Breast epithelium (tissue), 4 donors: Measurements from ENCODE around the gene AKAP7. TPM values are rescaled to one million over a fixed set of nuclear protein-coding genes. Genes with fewer than 3 reads are reported as not detected.

ENCODE experiments used
- DNase-seq, 2 donors: peaks; one replicate each; pipeline ENCODE4 v3.0.0-alpha.2; 2019; ENCODE audit warnings: low spot score in 2 of 2
- H3K27ac ChIP-seq, 2 donors: fragments of 200-600 bp; sonication (generic) in 1 of 2; one replicate each; pipeline ENCODE4 v1.5.1; 2016 to 2019; ENCODE audit warnings: mild to moderate bottlenecking in 1 of 2
- H3K27me3 ChIP-seq, 2 donors: fragments of 200-600 bp; sonication (generic) in 1 of 2; one replicate each; pipeline versions ENCODE4 v1.5.1 to v1.6.0; 2017 to 2019; ENCODE audit warnings: control low read depth in 1 of 2, mild to moderate bottlenecking in 1 of 2
- H3K36me3 ChIP-seq: fragments of 200-600 bp; one replicate; pipeline ENCODE4 v1.5.1; 2019
- H3K4me1 ChIP-seq, 2 donors: fragments of 200-600 bp; sonication (generic); one replicate each; pipeline ENCODE4 v1.5.1; 2016 to 2019; ENCODE audit warnings: control low read depth in 1 of 2
- H3K4me3 ChIP-seq, 3 donors: fragments of 200-600 bp; sonication (generic); 1 replicate in 2 of 3; 2 replicates in 1 of 3; pipeline ENCODE4 v1.5.1; 2016 to 2019; ENCODE audit warnings: mild to moderate bottlenecking in 3 of 3, moderate library complexity in 2 of 3
- H3K9me3 ChIP-seq, 2 donors: fragments of 200-600 bp; sonication (generic) in 1 of 2; one replicate each; pipeline ENCODE4 v1.5.1; 2016 to 2019; ENCODE audit warnings: control low read depth in 1 of 2
- CTCF ChIP-seq, 3 donors: fragments of 450-650 bp; IDR thresholded peaks; one replicate each; pipeline ENCODE4 v1.5.1; 2016 to 2017; ENCODE audit warnings: antibody characterized with exemption in 3 of 3, mild to moderate bottlenecking in 3 of 3, moderate library complexity in 3 of 3
- POLR2A ChIP-seq: fragments of 450-650 bp; IDR thresholded peaks from one replicate; pipeline ENCODE4 v1.6.1; 2016; ENCODE audit warnings: antibody characterized with exemption, mild to moderate bottlenecking, moderate library complexity
- POLR2AphosphoS5 ChIP-seq, 3 donors: sonication (generic); formaldehyde crosslinking; IDR thresholded peaks; one replicate each; pipeline ENCODE4 v1.6.1; 2017; ENCODE audit warnings: antibody characterized with exemption in 3 of 3
- intact Hi-C: fragments of 100-400 bp; cut with DNase I; formaldehyde crosslinking; loops from one replicate; pipeline ENCODE4 v1.15.1; 2023; ENCODE audit warnings: low total_unique reads
- total RNA-seq, 3 donors: library from RNA; depleted of rRNA; stranded (reverse); fragments of >200 nt; gene quantifications; one replicate each; pipeline ENCODE4 v1.1.0, GENCODE V29; 2016

The AKAP7 gene
- total RNA-seq, 3 donors from 2014 or later: 13.0 to 15.7 (median 14.4) TPM

DNA sequence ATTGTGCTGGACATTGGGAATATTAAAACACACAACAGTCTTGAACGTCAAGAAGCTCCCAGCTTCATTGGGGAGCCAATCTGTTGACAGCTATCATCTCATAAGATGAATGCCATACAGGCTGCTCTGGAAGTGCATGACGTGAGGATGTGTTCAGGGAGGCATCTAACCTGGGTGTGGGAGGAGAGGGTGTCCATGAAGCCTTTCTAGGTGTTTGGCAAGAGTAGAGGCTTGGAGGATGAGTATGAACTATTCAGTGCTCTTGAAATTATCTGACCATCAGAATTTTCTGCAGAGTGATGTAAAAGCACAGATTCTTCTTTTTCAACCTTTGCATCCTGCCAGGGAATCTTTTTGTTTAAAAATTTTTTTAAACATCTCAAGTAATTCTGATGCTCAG lies 11.6 kb downstream of the AKAP7 start:
- intact Hi-C loops: no loop called here
- Histone ChIP-seq H3K4me3 (no peak overlapping the region), H3K9me3 (no peaks in the 10 kb centered on the region), H3K27me3 (no peaks in the 10 kb centered on the region), H3K27ac (no peak overlapping the region), H3K4me1 (no peaks in the 10 kb centered on the region), H3K36me3 (no peaks in the 10 kb centered on the region)
- no peak for TF ChIP-seq CTCF (IDR thresholded peaks at IDR 0.05)
- TF ChIP-seq POLR2A: no peak
- TF ChIP-seq POLR2AphosphoS5 (IDR thresholded peaks at IDR 0.05): no peak
- no peak for DNase-seq

GRCh38 chr6:131156411-131156810 lies 21.1 kb downstream of the AKAP7 start:
- Histone ChIP-seq H3K27me3 (no peaks in the 10 kb centered on the region), H3K9me3 (no peaks in the 10 kb centered on the region), H3K36me3 (no peaks in the 10 kb centered on the region), H3K4me3 (no peak overlapping the region), H3K27ac (no peak overlapping the region), H3K4me1 (no peaks in the 10 kb centered on the region)
- intact Hi-C loops: no loop called here
- TF ChIP-seq POLR2AphosphoS5 (IDR thresholded peaks at IDR 0.05): no peak
- no peak for DNase-seq

DNA sequence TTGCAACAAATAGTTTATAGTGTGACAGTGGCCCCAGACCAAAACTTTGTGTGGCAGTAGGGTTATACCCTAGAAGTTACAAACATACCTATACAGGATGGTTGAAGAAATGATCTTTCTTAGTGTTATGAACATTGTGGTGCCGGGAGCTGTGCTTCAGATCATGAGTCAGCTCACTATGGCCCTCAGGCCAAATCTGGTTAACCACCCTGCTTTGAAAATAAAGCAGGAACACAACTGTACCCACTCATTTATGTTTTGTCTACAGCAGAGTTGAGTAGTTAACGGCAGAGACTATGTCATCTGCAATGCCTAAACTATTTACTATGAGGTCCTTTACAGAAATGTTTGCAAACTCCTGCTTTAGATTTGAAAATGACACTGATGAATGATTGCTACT lies 24.3 kb downstream of the AKAP7 start:
- intact Hi-C loops: no loop called here
- no peaks in the 10 kb centered on the region for H3K9me3 ChIP-seq
- H3K27me3 ChIP-seq: no peaks in the 10 kb centered on the region
- no peak for DNase-seq
- H3K4me3 ChIP-seq: no peak overlapping the region
- no peaks in the 10 kb centered on the region for H3K36me3 ChIP-seq
- TF ChIP-seq CTCF (IDR thresholded peaks at IDR 0.05) (no peak), POLR2A (no peak), POLR2AphosphoS5 (IDR thresholded peaks at IDR 0.05) (no peak)
- H3K4me1 ChIP-seq: no peaks in the 10 kb centered on the region
- no peak overlapping the region for H3K27ac ChIP-seq

- H3K27me3 ChIP-seq: no peaks in the 10 kb centered on the region
- H3K4me3 ChIP-seq: no peak overlapping the region
- no peak for TF ChIP-seq POLR2A
- no peaks in the 10 kb centered on the region for H3K36me3 ChIP-seq
- H3K27ac ChIP-seq: no peak overlapping the region
- DNase-seq: no peak
- intact Hi-C loops: no loop called here
- H3K4me1 ChIP-seq: no peaks in the 10 kb centered on the region
- H3K9me3 ChIP-seq: no peaks in the 10 kb centered on the region
Measured at GRCh38 chr6:131160254-131160758, 25.0 kb downstream of the AKAP7 start.

DNA sequence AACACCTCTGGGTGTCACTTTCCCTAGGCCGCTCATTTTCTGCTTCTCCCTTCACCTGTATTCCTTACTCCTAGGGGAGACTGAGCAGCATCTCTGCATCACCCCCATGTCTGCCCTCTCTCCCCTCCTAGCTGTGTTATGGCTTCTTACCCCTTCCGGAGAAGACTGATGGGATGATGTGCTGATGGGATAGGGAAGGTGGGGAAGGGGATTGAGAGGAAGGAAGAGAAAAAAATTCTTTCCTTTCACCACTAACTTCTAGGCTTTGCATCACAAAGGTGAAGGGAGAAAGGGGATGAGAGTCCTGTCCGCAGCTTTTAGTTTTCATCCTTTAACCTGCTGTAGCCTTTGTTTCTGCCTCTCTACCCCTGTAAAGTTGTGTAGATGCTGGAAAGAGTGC lies 26.7 kb downstream of the AKAP7 start:
- DNase-seq: no peak
- Histone ChIP-seq H3K27me3 (no peaks in the 10 kb centered on the region), H3K4me3 (no peak overlapping the region), H3K4me1 (no peaks in the 10 kb centered on the region), H3K36me3 (no peaks in the 10 kb centered on the region), H3K27ac (no peak overlapping the region), H3K9me3 (no peaks in the 10 kb centered on the region)
- intact Hi-C loops: no loop called here
- no peak for TF ChIP-seq CTCF (IDR thresholded peaks at IDR 0.05)
- no peak for TF ChIP-seq POLR2A
- TF ChIP-seq POLR2AphosphoS5 (IDR thresholded peaks at IDR 0.05): no peak

- Histone ChIP-seq H3K36me3 (no peaks in the 10 kb centered on the region), H3K9me3 (no peaks in the 10 kb centered on the region), H3K27me3 (no peaks in the 10 kb centered on the region), H3K4me3 (no peak overlapping the region), H3K27ac (no peak overlapping the region), H3K4me1 (no peaks in the 10 kb centered on the region)
- TF ChIP-seq POLR2A (no peak), CTCF (IDR thresholded peaks at IDR 0.05) (no peak), POLR2AphosphoS5 (IDR thresholded peaks at IDR 0.05) (no peak)
- intact Hi-C loops: no loop called here
- DNase-seq: no peak
Measured at GRCh38 chr6:131163886-131164285, 28.6 kb downstream of the AKAP7 start.
